IMR-90 (cell line): ENCODE results near the gene CACNA2D4. TPM values are rescaled to one million over a fixed set of nuclear protein-coding genes. Genes with fewer than 3 reads are reported as not detected.

Source experiments
- ATAC-seq: fragments of 200-7000 bp; cut with Tn5 transposase; 2 replicates; pipeline ENCODE4 v1.9.1; 2020; ENCODE audit warnings: low read depth, mild to moderate bottlenecking, moderate library complexity
- BruUV-seq: library from RNA; stranded (reverse); fragments of 400-500 nt; replicated peaks from 2 replicates; lab custom pipeline; 2021; lab: Mats Ljungman, UMichigan
- CTCF ChIA-PET: fragments of 300-600 bp; formaldehyde crosslinking; extraction: SDS; loops from one replicate; lab custom pipeline; 2021; ENCODE audit warnings: antibody characterized with exemption; lab: Yijun Ruan, JAX
- POLR2A ChIA-PET: fragments of 300-600 bp; sonication (Branson Sonifier 250); formaldehyde crosslinking; loops from one replicate; lab custom pipeline; 2022; ENCODE audit warnings: antibody characterized with exemption; ENCODE audit not compliant: unreplicated experiment; lab: Charles Lee
- DNase-seq: peaks from one replicate; pipeline ENCODE4 v3.0.0; 2013
- H2AFZ ChIP-seq: replicated peaks from 2 replicates; pipeline ENCODE3; 2013; ENCODE audit warnings: low read length, mild to moderate bottlenecking; ENCODE audit not compliant: poor library complexity
- H2AK5ac ChIP-seq: 2 replicates; pipeline ENCODE4 v1.6.1; 2013; ENCODE audit warnings: low read depth, low read length, inconsistent platforms
- H2AK9ac ChIP-seq: replicated peaks from 2 replicates; pipeline ENCODE3; 2013; ENCODE audit warnings: mild to moderate bottlenecking, low read depth, low read length, moderate library complexity; ENCODE audit not compliant: poor library complexity
- H2BK120ac ChIP-seq: 2 replicates; pipeline ENCODE4 v1.6.1; 2013; ENCODE audit warnings: low read depth, low read length, inconsistent platforms
- H2BK15ac ChIP-seq: 3 replicates; pipeline ENCODE4 v1.6.1; 2013; ENCODE audit warnings: low read depth, low read length, inconsistent platforms
- H2BK20ac ChIP-seq: 2 replicates; pipeline ENCODE4 v1.6.1; 2013; ENCODE audit warnings: low read depth, mild to moderate bottlenecking, inconsistent platforms, low read length, moderate library complexity
- H2BK5ac ChIP-seq: 2 replicates; pipeline ENCODE4 v1.6.1; 2013; ENCODE audit warnings: mild to moderate bottlenecking, low read depth, low read length, inconsistent platforms; ENCODE audit not compliant: poor library complexity, severe bottlenecking
- H3K14ac ChIP-seq: replicated peaks from 2 replicates; pipeline ENCODE4 v1.6.1; 2013; ENCODE audit warnings: low read depth, low read length, inconsistent platforms
- H3K18ac ChIP-seq: 2 replicates; pipeline ENCODE4 v1.6.1; 2013; ENCODE audit warnings: low read depth, low read length, control low read depth
- H3K23ac ChIP-seq: 2 replicates; pipeline ENCODE4 v1.6.1; 2013; ENCODE audit warnings: low read depth, low read length, inconsistent platforms
- H3K27ac ChIP-seq: 2 replicates; pipeline ENCODE4 v1.5.1; 2013; ENCODE audit warnings: mild to moderate bottlenecking, control low read depth, low read length; ENCODE audit not compliant: insufficient read depth
- H3K27me3 ChIP-seq: 2 replicates; pipeline ENCODE4 v1.6.1; 2013; ENCODE audit warnings: low read length; ENCODE audit not compliant: control insufficient read depth, insufficient read depth
- H3K36me3 ChIP-seq: 2 replicates; pipeline ENCODE4 v1.6.1; 2013; ENCODE audit warnings: low read length, mixed read lengths; ENCODE audit not compliant: control insufficient read depth, insufficient read depth
- H3K4ac ChIP-seq: 2 replicates; pipeline ENCODE4 v1.6.1; 2013; ENCODE audit warnings: low read depth, low read length, inconsistent platforms
- H3K4me1 ChIP-seq: 2 replicates; pipeline ENCODE4 v1.6.1; 2013; ENCODE audit warnings: low read length, mixed read lengths; ENCODE audit not compliant: control insufficient read depth, insufficient read depth
- H3K4me2 ChIP-seq: 2 replicates; pipeline ENCODE4 v1.6.1; 2013; ENCODE audit warnings: low read depth, mild to moderate bottlenecking, control low read depth, low read length, moderate library complexity
- H3K4me3 ChIP-seq: 2 replicates; pipeline ENCODE4 v1.5.1; 2013; ENCODE audit warnings: low read depth, mild to moderate bottlenecking, control low read depth, low read length, moderate library complexity; ENCODE audit not compliant: insufficient read depth
- H3K56ac ChIP-seq: 2 replicates; pipeline ENCODE4 v1.6.1; 2013; ENCODE audit warnings: low read length, inconsistent platforms; ENCODE audit not compliant: insufficient read depth; ENCODE audit errors: extremely low read depth
- H3K79me1 ChIP-seq, 2 experiments: 2 replicates each; pipeline ENCODE4 v1.6.1; 2013; ENCODE audit warnings: low read length in 2 of 2, inconsistent platforms in 1 of 2, low read depth in 1 of 2
- H3K9ac ChIP-seq: 2 replicates; pipeline ENCODE4 v1.6.1; 2013; ENCODE audit warnings: low read depth, low read length, control low read depth
- H3K9me1 ChIP-seq: 2 replicates; pipeline ENCODE4 v1.6.1; 2013; ENCODE audit warnings: low read length, inconsistent platforms; ENCODE audit not compliant: insufficient read depth
- H3K9me3 ChIP-seq: 2 replicates; pipeline ENCODE4 v1.6.1; 2013; ENCODE audit warnings: low read length; ENCODE audit not compliant: control insufficient read depth, insufficient read depth
- H4K20me1 ChIP-seq: 2 replicates; pipeline ENCODE4 v1.6.1; 2013; ENCODE audit warnings: low read length, inconsistent platforms; ENCODE audit not compliant: insufficient read depth
- H4K5ac ChIP-seq: 2 replicates; pipeline ENCODE4 v1.6.1; 2013; ENCODE audit warnings: mild to moderate bottlenecking, low read depth, low read length, control low read depth
- H4K8ac ChIP-seq, 2 experiments: 2 replicates each; pipeline ENCODE4 v1.6.1; 2013; ENCODE audit warnings: low read depth in 2 of 2, low read length in 2 of 2, control low read depth in 1 of 2, inconsistent platforms in 1 of 2
- H4K91ac ChIP-seq: 2 replicates; pipeline ENCODE4 v1.6.1; 2013; ENCODE audit warnings: low read depth, low read length, inconsistent platforms; ENCODE audit not compliant: insufficient read depth
- BHLHE40 ChIP-seq: fragments of 150-350 bp; IDR thresholded peaks from 2 replicates; pipeline ENCODE4 v1.6.1; 2016; ENCODE audit warnings: mild to moderate bottlenecking, low read depth, low read length
- CEBPB ChIP-seq: IDR thresholded peaks from 2 replicates; pipeline ENCODE4 v1.6.1; 2012; ENCODE audit warnings: low read depth, low read length, improper control_type of control experiment
- CHD1 ChIP-seq: IDR thresholded peaks from 2 replicates; pipeline ENCODE4 v1.6.1; 2012; ENCODE audit warnings: low read depth, low read length, improper control_type of control experiment
- ELK1 ChIP-seq: fragments of 150-350 bp; IDR thresholded peaks from 2 replicates; pipeline ENCODE4 v1.6.1; 2016; ENCODE audit warnings: low read depth, mild to moderate bottlenecking, low read length, moderate library complexity, borderline replicate concordance
- FOS ChIP-seq: fragments of 150-350 bp; IDR thresholded peaks from 2 replicates; pipeline ENCODE4 v1.6.1; 2016; ENCODE audit warnings: low read depth, low read length
- MAFK ChIP-seq: IDR thresholded peaks from 2 replicates; pipeline ENCODE4 v1.6.1; 2012; ENCODE audit warnings: low read depth, low read length, improper control_type of control experiment
- MAZ ChIP-seq: IDR thresholded peaks from 2 replicates; pipeline ENCODE4 v1.6.1; 2012; ENCODE audit warnings: low read depth, mild to moderate bottlenecking, low read length, improper control_type of control experiment, moderate library complexity, borderline replicate concordance
- MXI1 ChIP-seq: IDR thresholded peaks from 2 replicates; pipeline ENCODE4 v1.6.1; 2012; ENCODE audit warnings: low read depth, mild to moderate bottlenecking, low read length, moderate library complexity, borderline replicate concordance
- NFE2L2 ChIP-seq: fragments of 150-350 bp; IDR thresholded peaks from 2 replicates; pipeline ENCODE4 v1.6.1; 2016; ENCODE audit warnings: low read depth, mild to moderate bottlenecking, low read length
- POLR2A ChIP-seq: IDR thresholded peaks from 2 replicates; pipeline ENCODE4 v1.6.1; 2012; ENCODE audit warnings: mild to moderate bottlenecking, low read depth, low read length
- RAD21 ChIP-seq: IDR thresholded peaks from 2 replicates; pipeline ENCODE4 v1.6.1; 2012; ENCODE audit warnings: low read length, improper control_type of control experiment
- RCOR1 ChIP-seq: IDR thresholded peaks from 2 replicates; pipeline ENCODE4 v1.6.1; 2012; ENCODE audit warnings: mild to moderate bottlenecking, low read length, improper control_type of control experiment; ENCODE audit not compliant: insufficient replicate concordance
- RFX5 ChIP-seq: IDR thresholded peaks from 2 replicates; pipeline ENCODE4 v1.8.0; 2012; ENCODE audit warnings: low read depth, mild to moderate bottlenecking, low read length, moderate library complexity
- SMC3 ChIP-seq: fragments of 150-350 bp; IDR thresholded peaks from 2 replicates; pipeline ENCODE4 v1.6.1; 2016; ENCODE audit warnings: low read depth, mild to moderate bottlenecking, antibody characterized with exemption, low read length, moderate library complexity
- WGBS, 2 experiments: methylation state at CpG; one replicate each; pipeline versions ENCODE4 v1.1.5 to v1.1.7; 2013; ENCODE audit warnings: missing lambda C conversion rate in 2 of 2; ENCODE audit not compliant: insufficient read length in 1 of 2; ENCODE audit errors: extremely low coverage in 2 of 2; 5-methylcytosine and 5-hydroxymethylcytosine counted together
- dilution Hi-C: fragments of 300-500 bp; cut with HindIII; formaldehyde crosslinking; loops from one replicate; pipeline ENCODE4 v1.14.3; 2018; ENCODE audit warnings: low sequenced_read_pairs; ENCODE audit not compliant: unreplicated experiment
- in situ Hi-C: fragments of 300-500 bp; cut with MboI; formaldehyde crosslinking; loops from 3 replicates; pipeline ENCODE4 v1.14.3; 2019; ENCODE audit warnings: low sequenced_read_pairs, inconsistent platforms, mixed read lengths
- intact Hi-C: fragments of 100-400 bp; cut with micrococcal nuclease; formaldehyde crosslinking; loops from 2 replicates; pipeline ENCODE4 v1.10.0; 2022
- polyA plus RNA-seq, 3 experiments: library from polyadenylated mRNA; depleted of rRNA; stranded (reverse); fragments of >200 nt; gene quantifications; 2 replicates each; pipeline ENCODE4 v1.2.3, GENCODE V29; 2012; ENCODE audit warnings: low replicate concordance in 1 of 3
- total RNA-seq: library from RNA; depleted of rRNA; stranded (reverse); fragments of >200 nt; gene quantifications from 2 replicates; pipeline ENCODE4 v1.2.3, GENCODE V29; 2012
- TF ChIP-seq, protein P1 (sequence below): conservative IDR thresholded peaks from 2 replicates; pipeline ENCODE4 v1.5.1; 2012; ENCODE audit warnings: mild to moderate bottlenecking, low read depth, low read length, improper control_type of control experiment
- TF ChIP-seq, protein P2 (sequence below): fragments of 150-350 bp; IDR thresholded peaks from 2 replicates; pipeline ENCODE4 v1.6.1; 2017; ENCODE audit warnings: mild to moderate bottlenecking, antibody characterized with exemption, low read length, low read depth

The CACNA2D4 gene
- total and polyA plus RNA-seq, 2 of the 4 experiments (the other 2 are of a cell fraction): 0.18 to 0.22 TPM

DNA sequence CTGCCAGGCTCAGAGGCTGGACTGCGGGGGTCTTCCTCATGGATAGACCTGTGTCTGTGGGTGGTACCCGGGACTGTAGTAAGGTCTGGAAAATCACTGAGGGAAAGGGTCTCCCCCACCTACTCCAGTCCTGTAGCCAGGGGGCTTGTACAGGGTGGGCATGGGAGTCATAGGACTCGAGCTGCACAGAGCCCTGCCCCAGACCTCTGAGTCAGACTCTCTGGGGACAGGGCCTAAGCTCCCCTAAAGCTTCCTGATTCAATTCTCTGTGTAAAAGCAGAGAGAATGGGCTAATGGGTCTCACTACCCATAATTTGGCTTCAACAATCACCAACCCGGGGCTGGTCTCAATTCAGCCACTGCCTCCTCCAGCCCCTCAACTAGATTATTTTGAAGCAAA lies 71.0 kb downstream of the CACNA2D4 start:
- no peaks in the 10 kb centered on the region for H3K9me1 ChIP-seq
- dilution Hi-C loops: no loop called here
- no CpG with 5 or more reads among the region's 4 CpGs for WGBS, 2 experiments

More for the DNA sequence above, 71.0 kb downstream of the CACNA2D4 start:
- Histone ChIP-seq H3K4me1 (no peaks in the 10 kb centered on the region), H3K18ac (no peak overlapping the region), H3K27ac (no peak overlapping the region), H4K91ac (no peak overlapping the region), H3K14ac (no peak overlapping the region), H2BK120ac (no peak overlapping the region), H4K20me1 (no peaks in the 10 kb centered on the region), H3K36me3 (no peaks in the 10 kb centered on the region), H4K8ac (no peak overlapping the region), H2BK15ac (no peak overlapping the region), H2AK5ac (no peak overlapping the region), H3K9ac (no peak overlapping the region), H2AFZ (no peak overlapping the region), H3K79me1 (no peaks in the 10 kb centered on the region), H3K4me3 (no peak overlapping the region), H4K5ac (no peak overlapping the region), H3K23ac (no peak overlapping the region), H2BK5ac (no peak overlapping the region), H3K4ac (no peak overlapping the region), H3K56ac (no peak overlapping the region), H3K4me2 (no peak overlapping the region), H2BK20ac (no peak overlapping the region), H3K27me3 (peaks cover 58% of the 10 kb centered on the region), H3K9me3 (no peaks in the 10 kb centered on the region), H2AK9ac (no peak overlapping the region)
- in situ Hi-C loops (no loop called here), intact Hi-C loops (no loop called here)
- ATAC-seq (no peak), DNase-seq (no peak)
- BruUV-seq: no TSS peak
- TF ChIP-seq POLR2A: no peak
- TF ChIP-seq CEBPB: no peak
- TF ChIP-seq RCOR1: no peak
- TF ChIP-seq FOS: no peak
- no peak for TF ChIP-seq NFE2L2
- TF ChIP-seq RFX5: no peak
- TF ChIP-seq ELK1: no peak
- TF ChIP-seq RAD21: no peak
- TF ChIP-seq, protein P1, sequence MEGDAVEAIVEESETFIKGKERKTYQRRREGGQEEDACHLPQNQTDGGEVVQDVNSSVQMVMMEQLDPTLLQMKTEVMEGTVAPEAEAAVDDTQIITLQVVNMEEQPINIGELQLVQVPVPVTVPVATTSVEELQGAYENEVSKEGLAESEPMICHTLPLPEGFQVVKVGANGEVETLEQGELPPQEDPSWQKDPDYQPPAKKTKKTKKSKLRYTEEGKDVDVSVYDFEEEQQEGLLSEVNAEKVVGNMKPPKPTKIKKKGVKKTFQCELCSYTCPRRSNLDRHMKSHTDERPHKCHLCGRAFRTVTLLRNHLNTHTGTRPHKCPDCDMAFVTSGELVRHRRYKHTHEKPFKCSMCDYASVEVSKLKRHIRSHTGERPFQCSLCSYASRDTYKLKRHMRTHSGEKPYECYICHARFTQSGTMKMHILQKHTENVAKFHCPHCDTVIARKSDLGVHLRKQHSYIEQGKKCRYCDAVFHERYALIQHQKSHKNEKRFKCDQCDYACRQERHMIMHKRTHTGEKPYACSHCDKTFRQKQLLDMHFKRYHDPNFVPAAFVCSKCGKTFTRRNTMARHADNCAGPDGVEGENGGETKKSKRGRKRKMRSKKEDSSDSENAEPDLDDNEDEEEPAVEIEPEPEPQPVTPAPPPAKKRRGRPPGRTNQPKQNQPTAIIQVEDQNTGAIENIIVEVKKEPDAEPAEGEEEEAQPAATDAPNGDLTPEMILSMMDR: no peak
- TF ChIP-seq MXI1: no peak
- TF ChIP-seq MAZ: no peak
- TF ChIP-seq MAFK: no peak
- no peak for TF ChIP-seq SMC3
- TF ChIP-seq BHLHE40: no peak
- TF ChIP-seq CHD1: no peak
- TF ChIP-seq, protein P2, sequence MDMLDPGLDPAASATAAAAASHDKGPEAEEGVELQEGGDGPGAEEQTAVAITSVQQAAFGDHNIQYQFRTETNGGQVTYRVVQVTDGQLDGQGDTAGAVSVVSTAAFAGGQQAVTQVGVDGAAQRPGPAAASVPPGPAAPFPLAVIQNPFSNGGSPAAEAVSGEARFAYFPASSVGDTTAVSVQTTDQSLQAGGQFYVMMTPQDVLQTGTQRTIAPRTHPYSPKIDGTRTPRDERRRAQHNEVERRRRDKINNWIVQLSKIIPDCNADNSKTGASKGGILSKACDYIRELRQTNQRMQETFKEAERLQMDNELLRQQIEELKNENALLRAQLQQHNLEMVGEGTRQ: no peak
- POLR2A ChIA-PET: no interaction called here
- CTCF ChIA-PET: no interaction called here
